HG02623 (cell line): ENCODE data around the gene SCYL3.
"Not testable (repeated sequence)": the region's sequence is repeated elsewhere in the genome, so short reads cannot be mapped to it uniquely, and the experiment has no call there.

Experiments
- ATAC-seq: cut with Tn5 transposase; IDR thresholded peaks from one replicate; pipeline ENCODE4 v1.9.1; 2021; ENCODE audit warnings: moderate library complexity; ENCODE audit not compliant: unreplicated experiment

The SCYL3 gene

DNA sequence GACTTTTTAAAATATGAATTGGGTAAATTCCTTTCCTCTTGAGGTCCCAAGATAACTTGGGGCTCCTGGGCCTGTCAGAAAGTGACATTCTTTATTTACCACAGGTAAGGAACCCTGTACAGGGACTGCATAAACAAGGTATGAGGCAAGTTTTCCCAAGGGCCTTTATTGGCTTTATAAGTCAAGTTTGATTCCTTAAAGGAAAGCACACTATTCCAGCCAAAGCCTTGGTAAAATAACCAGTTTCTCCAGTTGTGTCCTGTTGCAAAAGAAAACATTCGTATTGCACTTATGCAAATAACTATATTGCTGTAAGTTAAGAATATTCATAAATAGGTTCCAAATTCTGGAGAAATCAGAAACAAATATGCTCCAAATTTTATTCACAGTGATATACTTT is 77.1 kb downstream of the SCYL3 start:
- ATAC-seq, result no peak

DNA sequence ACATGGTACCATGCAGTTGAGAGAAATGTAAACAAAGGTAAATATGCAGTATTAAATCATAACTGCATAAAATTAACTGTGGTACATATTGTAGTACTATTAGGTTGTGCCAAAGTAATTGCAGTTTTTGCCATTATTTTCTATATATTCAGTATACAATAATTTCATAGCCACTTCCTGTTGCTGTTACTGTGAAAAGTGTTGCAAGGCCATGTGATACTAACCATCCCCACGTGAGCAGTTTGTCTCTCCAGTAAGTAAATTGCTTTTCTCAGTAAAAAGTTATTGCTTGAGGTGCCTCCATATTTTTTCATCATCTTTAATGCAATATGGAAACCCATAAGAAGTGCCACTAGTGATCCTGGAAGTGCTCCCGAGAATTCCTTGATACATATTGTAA is 79.4 kb downstream of the SCYL3 start:
- ATAC-seq, result no peak

DNA sequence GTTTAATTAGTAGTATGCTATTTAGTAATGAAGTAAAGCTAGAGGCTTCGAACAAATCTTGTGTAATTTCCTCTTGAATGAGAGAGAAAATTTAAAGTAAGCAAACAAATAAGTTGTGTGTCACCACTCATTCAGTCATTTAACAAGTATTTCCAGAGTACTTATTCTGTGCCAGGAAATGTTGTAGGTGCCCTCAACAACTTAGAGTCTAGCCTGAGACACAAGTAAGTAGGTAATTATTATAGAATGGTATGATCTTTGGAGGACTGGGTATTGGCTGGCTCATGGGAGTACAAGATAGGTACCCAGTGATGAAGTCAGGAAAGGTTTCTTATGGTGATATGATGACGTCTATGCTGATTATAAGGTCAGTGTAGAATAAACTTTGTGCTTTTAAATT is 81.6 kb downstream of the SCYL3 start:
- no peak for ATAC-seq

DNA sequence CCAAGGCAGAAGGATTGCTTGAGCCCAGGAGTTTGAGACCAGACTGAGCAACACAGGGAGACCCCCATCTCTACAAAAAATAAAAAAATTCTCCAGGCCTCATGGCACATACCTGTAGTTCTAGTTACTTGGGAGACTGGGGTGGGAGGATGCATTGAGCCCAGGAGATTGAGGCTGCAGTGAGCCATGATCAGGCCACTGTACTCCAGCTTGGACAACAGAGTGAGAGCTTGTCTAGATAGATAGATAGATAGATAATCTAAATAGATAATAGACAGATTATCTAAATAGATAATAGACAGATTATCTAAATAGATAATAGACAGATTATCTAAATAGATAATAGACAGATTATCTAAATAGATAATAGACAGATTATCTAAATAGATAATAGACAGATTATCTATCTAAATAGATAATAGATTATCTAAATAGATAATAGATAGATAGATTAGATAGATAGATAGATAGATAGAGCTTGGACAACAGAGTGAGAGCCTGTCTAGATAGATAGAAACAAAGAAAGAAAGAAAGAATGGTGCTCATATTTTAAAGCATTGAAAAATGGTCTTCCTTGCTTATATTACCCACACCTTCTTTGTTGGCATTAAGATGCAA is 82.2 kb downstream of the SCYL3 start:
- not testable (repeated sequence) for ATAC-seq

DNA sequence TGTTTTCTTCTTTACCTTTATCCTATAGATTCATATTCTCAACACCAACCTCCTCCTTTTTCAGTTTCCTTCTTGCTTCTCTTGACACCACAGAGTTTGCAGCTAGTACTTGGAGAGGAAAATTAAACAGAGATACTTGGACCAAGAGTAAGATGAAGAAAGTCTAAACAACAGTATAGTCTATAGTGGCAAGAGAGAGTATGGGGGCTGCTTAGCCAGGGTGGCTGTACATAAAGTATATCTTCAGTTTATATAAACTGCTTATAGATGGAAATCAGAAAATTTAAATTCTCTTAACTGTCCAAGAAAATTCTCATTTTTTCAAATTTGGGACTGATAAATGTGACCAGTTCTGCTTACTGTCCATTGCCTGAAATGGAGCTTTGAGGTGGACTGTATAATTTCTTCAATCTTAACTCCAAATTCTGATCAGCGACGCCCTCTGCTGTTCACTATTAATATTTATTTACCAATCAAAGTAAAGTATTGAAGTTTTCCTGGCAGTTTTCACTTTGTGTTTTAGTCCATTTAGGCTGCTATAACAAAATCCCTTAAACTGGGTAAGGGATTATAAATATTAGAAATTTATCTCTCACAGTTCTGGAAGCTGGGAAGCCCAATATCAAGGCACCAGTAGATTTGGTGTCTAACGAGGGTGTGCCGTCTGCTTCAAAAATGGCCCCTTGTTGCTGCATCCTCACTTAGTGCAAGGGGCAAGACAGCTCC is 84.2 kb downstream of the SCYL3 start:
- ATAC-seq, result no peak

DNA sequence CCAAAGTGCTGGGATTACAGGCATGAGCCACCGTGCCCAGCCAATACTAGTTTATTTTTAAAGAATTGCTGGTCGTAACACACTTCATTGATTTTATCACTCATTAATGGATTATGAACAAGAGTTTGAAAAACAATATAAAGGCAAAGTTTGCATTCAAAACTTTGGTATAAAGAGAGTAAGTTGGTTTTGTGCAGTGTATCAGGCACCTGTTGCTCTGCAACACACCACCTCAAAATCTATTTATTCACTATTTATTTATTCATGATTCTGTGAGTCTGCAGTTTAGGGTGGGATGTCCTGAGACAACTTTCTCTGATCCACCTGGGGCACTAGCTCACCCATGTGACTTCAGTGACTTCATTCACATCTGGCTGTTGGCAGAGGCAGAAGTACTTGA is 88.8 kb downstream of the SCYL3 start:
- ATAC-seq, result no peak

DNA sequence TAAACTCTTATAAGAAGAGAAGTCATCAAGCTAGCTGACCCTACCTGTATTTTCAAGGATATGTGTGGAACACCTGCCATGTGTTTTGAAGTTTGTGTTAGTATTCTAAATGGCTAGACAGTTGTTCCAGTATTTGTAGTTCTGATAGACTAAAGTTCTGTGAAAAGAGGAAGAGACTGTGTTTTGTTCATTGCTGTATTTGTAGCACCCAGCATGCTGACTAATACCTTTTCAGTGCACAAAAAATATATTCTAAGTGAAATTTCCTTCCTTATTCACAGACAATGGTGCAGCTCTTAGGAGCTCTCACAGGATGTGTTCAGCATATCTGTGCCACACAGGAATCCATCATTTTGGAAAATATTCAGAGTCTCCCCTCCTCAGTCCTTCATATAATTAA is 90.8 kb downstream of the SCYL3 start:
- ATAC-seq, result no peak
